Left colon (tissue), 2 donors: ENCODE measurements around the gene IFTAP. TPM values are rescaled to one million over a fixed set of nuclear protein-coding genes. Genes with fewer than 3 reads are reported as not detected.

Experiments used
- ATAC-seq: fragments of 200-7000 bp; cut with Tn5 transposase; one replicate; pipeline ENCODE4 v1.9.1; 2020; ENCODE audit warnings: mild to moderate bottlenecking, moderate library complexity
- DNase-seq, 2 donors: peaks; one replicate each; pipeline ENCODE4 v3.0.0-alpha.2; 2020
- intact Hi-C, 2 donors: fragments of 100-400 bp; cut with DNase I in 1 of 2; cut with micrococcal nuclease in 1 of 2; formaldehyde crosslinking; loops; one replicate each; pipeline versions ENCODE4 v1.11.2 to v1.14.0; 2022; cut with DNase I, micrococcal nuclease
- total RNA-seq, 2 donors: library from RNA; stranded (reverse); fragmentation: NEBNext Ultra II Directional; extraction: Animal tissue kit (Norgen Biotek cat#: 25700); gene quantifications; one replicate each; pipeline ENCODE4 v1.2.1, GENCODE V29; 2021
- donor health status: DM: no; HTN: no; CAD: no.
- donor health status: DM: yes; HTN: yes; CAD: no.

Gene IFTAP
- total RNA-seq, 2 donors from 2014 or later = 4.4 to 7.8 TPM

GRCh38 chr11:36588099-36588498 is 6.2 kb upstream of the IFTAP start:
- intact Hi-C loops = no loop called here
- ATAC-seq (no peak), DNase-seq (no peak)

- no peak for DNase-seq
- intact Hi-C loops = no loop called here
- no peak for ATAC-seq
These were observed 3.8 kb upstream of the IFTAP start for GRCh38 chr11:36590513-36590912.

- intact Hi-C loops = no loop called here
- DNase-seq (no peak), ATAC-seq (no peak)
These were observed 2.9 kb upstream of the IFTAP start for GRCh38 chr11:36591433-36591832.

- intact Hi-C loops = no loop called here
- no peak for ATAC-seq
- DNase-seq = no peak
These were observed 2.6 kb downstream of the IFTAP start for GRCh38 chr11:36596880-36597279.

GRCh38 chr11:36598051-36598450 is 3.7 kb downstream of the IFTAP start, which contains the start of gene RAG2:
RAG2 (minus strand) TSS chr11:36598236; CDS start chr11:36594168, 4,068 bp downstream.
- DNase-seq (no peak), ATAC-seq (no peak)
- intact Hi-C loops = no loop called here

GRCh38 chr11:36600180-36600579 is 5.9 kb downstream of the IFTAP start:
- intact Hi-C loops = no loop called here
- DNase-seq (no peak), ATAC-seq (no peak)

GRCh38 chr11:36601155-36601554 is 6.9 kb downstream of the IFTAP start:
- DNase-seq (no peak), ATAC-seq (no peak)
- intact Hi-C loops = no loop called here

GRCh38 chr11:36602135-36602534 is 7.8 kb downstream of the IFTAP start:
- intact Hi-C loops = no loop called here
- peak; percentile 26 for ATAC-seq
- DNase-seq = no peak

GRCh38 chr11:36605221-36606216 is 11.2 kb downstream of the IFTAP start:
- ATAC-seq (no peak), DNase-seq (no peak)
- intact Hi-C loops = no loop called here

GRCh38 chr11:36608491-36609199 is 14.3 kb downstream of the IFTAP start:
- DNase-seq (no peak), ATAC-seq (no peak)
- intact Hi-C loops = no loop called here

- ATAC-seq (no peak), DNase-seq (no peak)
- intact Hi-C loops = no loop called here
These were observed 15.1 kb downstream of the IFTAP start for GRCh38 chr11:36609383-36609782.

GRCh38 chr11:36615826-36616225 is 21.5 kb downstream of the IFTAP start:
- ATAC-seq = no peak

GRCh38 chr11:36617543-36618362 is 23.5 kb downstream of the IFTAP start:
- intact Hi-C loops = no loop called here
- no peak for ATAC-seq
- DNase-seq = no peak

More at GRCh38 chr11:36615826-36616225, 21.5 kb downstream of the IFTAP start:
- intact Hi-C loops = no loop called here
- no peak for DNase-seq

- ATAC-seq (no peak), DNase-seq (no peak)
- intact Hi-C loops = no loop called here
These were observed 24.2 kb downstream of the IFTAP start for GRCh38 chr11:36618363-36619047.

- no peak for ATAC-seq
- intact Hi-C loops = no loop called here
- no peak for DNase-seq
These were observed 25.2 kb downstream of the IFTAP start for GRCh38 chr11:36619502-36619901.

GRCh38 chr11:36620246-36620645 is 25.9 kb downstream of the IFTAP start:
- no peak for DNase-seq
- ATAC-seq = no peak
- intact Hi-C loops = loop anchor here in 1 of 2 donors (10.0 kb wide), 1 partner anchor 55 kb away; the partner anchor contains the start of gene RAG1

GRCh38 chr11:36622431-36623136 is 28.3 kb downstream of the IFTAP start:
- no peak for DNase-seq
- ATAC-seq = peak; percentile 79
- intact Hi-C loops = loop anchor here in 1 of 2 donors (10.0 kb wide), 1 partner anchor 58 kb away; the partner anchor contains the start of gene RAG1

GRCh38 chr11:36623494-36623893 is 29.2 kb downstream of the IFTAP start:
- no peak for ATAC-seq
- no peak for DNase-seq
- intact Hi-C loops = loop anchor here in 1 of 2 donors (10.0 kb wide), 1 partner anchor 59 kb away; the partner anchor contains the start of gene RAG1
